Measurements from ENCODE around the gene CYLD. TPM values are rescaled to one million over a fixed set of nuclear protein-coding genes. Genes with fewer than 3 reads are reported as not detected.

CYLD gene
- 16.1 and 16.2 TPM in 2 replicates for total RNA-seq
- 13.6 and 14.9 TPM in 2 replicates for polyA plus RNA-seq

DNA sequence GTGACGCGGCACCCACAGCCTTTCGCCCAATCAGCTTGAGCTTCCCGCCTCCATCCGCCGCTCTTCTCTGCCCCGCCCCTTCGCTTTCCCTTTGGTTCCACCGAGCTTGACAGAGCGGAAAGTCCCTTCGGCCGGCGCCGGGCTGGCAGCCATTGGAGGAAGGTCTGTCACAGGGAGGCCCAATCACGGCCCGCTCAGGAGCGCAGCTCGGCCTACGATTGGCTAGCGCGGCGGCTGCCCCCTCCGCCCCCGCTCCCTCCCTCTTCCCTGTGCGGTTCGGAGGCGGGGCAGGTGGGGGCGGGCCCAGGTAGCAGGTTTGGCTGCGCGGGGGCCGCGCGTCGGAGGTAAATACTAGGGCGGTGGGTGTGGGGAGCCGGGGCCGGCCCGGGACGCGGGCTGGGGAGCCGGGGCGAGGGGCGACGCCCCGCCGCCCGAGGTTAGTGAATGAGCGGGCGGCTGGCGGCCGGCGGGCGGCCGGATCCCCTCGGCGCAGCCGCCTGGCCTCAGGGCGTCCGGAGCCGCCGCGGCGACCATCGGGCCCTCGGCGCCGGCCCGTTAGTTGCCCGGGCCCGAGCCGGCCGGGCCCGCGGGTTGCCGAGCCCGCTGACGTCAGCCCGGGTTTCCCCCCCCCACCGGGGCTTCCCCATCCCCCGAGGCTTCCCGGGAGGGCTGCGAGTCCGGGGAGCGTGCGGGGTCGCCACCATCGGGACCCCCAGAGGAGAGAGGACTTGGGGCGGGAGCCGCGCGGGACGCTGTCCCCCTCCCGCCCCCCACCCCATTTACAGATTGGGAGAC lies at the start of gene CYLD:
CYLD (plus strand) TSS at position 306 of the 795 bp plus-strand sequence. CDS start 7,613 bp downstream, outside the sequence.
- peak; percentile 100 for DNase-seq (ENCODE audit: low read depth in 1 of 2, low spot score in 1 of 2)
- no peaks in the 10 kb centered on the region for H3K4me1 ChIP-seq (ENCODE audit: low read depth)
- no peak within 1 kb of the TSS for H3K27ac ChIP-seq
- no peaks in the 10 kb centered on the region for H3K27me3 ChIP-seq
- H3K9me3 ChIP-seq (ENCODE audit: low read depth): no peaks in the 10 kb centered on the region
- H3K36me3 ChIP-seq: no peaks in the 10 kb centered on the region
- no peak for TF ChIP-seq CTCF (IDR thresholded peaks at IDR 0.05; ENCODE audit: low read depth, low read length)
- peak within 1 kb of the TSS; percentile 78 for H3K4me3 ChIP-seq

- Histone ChIP-seq H3K27me3 (peaks cover 40% of the 10 kb centered on the region), H3K4me1 (ENCODE audit: low read depth) (no peaks in the 10 kb centered on the region), H3K9me3 (ENCODE audit: low read depth) (no peaks in the 10 kb centered on the region), H3K36me3 (no peaks in the 10 kb centered on the region), H3K4me3 (no peak overlapping the region), H3K27ac (no peak overlapping the region)
- DNase-seq (ENCODE audit: low read depth in 1 of 2, low spot score in 1 of 2): no peak
- no peak for TF ChIP-seq CTCF (IDR thresholded peaks at IDR 0.05; ENCODE audit: low read depth, low read length)
Measured at GRCh38 chr16:50692644-50692998, 49.3 kb upstream of the CYLD start.

- no peaks in the 10 kb centered on the region for H3K36me3 ChIP-seq
- TF ChIP-seq CTCF (IDR thresholded peaks at IDR 0.05; ENCODE audit: low read depth, low read length): no peak
- H3K9me3 ChIP-seq (ENCODE audit: low read depth): no peaks in the 10 kb centered on the region
- H3K27me3 ChIP-seq: peaks cover 40% of the 10 kb centered on the region
- DNase-seq (ENCODE audit: low read depth in 1 of 2, low spot score in 1 of 2): peak; percentile 29 to 32
- H3K27ac ChIP-seq: no peak within 1 kb of the TSS
- no peaks in the 10 kb centered on the region for H3K4me1 ChIP-seq (ENCODE audit: low read depth)
- peak within 1 kb of the TSS; percentile 10 for H3K4me3 ChIP-seq
Measured at GRCh38 chr16:50692999-50693781, 48.7 kb upstream of the CYLD start, which contains the start of gene NOD2. Gene NOD2, plus strand, starts transcription at chr16:50693606. Its CDS starts 5,890 bp downstream, at chr16:50699496.

GRCh38 chr16:50694206-50694605 lies 47.7 kb upstream of the CYLD start:
- TF ChIP-seq CTCF (IDR thresholded peaks at IDR 0.05; ENCODE audit: low read depth, low read length): no peak
- H3K4me1 ChIP-seq (ENCODE audit: low read depth): no peaks in the 10 kb centered on the region
- H3K36me3 ChIP-seq: no peaks in the 10 kb centered on the region
- H3K9me3 ChIP-seq (ENCODE audit: low read depth): no peaks in the 10 kb centered on the region
- H3K27ac ChIP-seq: no peak overlapping the region
- no peak for DNase-seq (ENCODE audit: low read depth in 1 of 2, low spot score in 1 of 2)
- H3K27me3 ChIP-seq: peaks cover 40% of the 10 kb centered on the region
- no peak overlapping the region for H3K4me3 ChIP-seq

- Histone ChIP-seq H3K27ac (no peak overlapping the region), H3K4me1 (ENCODE audit: low read depth) (no peaks in the 10 kb centered on the region)
- no peak for DNase-seq (ENCODE audit: low read depth in 1 of 2, low spot score in 1 of 2)
Measured at GRCh38 chr16:50695017-50696000, 46.6 kb upstream of the CYLD start.

More at GRCh38 chr16:50695017-50696000, 46.6 kb upstream of the CYLD start:
- H3K4me3 ChIP-seq: no peak overlapping the region
- peaks cover 40% of the 10 kb centered on the region for H3K27me3 ChIP-seq
- no peaks in the 10 kb centered on the region for H3K9me3 ChIP-seq (ENCODE audit: low read depth)
- no peaks in the 10 kb centered on the region for H3K36me3 ChIP-seq
- no peak for TF ChIP-seq CTCF (IDR thresholded peaks at IDR 0.05; ENCODE audit: low read depth, low read length)

Measured in cardiac muscle cell (in vitro differentiated cells and primary cell).